HepG2 (cell line): ENCODE results near the gene SRP68. TPM values are rescaled to one million over a fixed set of nuclear protein-coding genes. Genes with fewer than 3 reads are reported as not detected.

ENCODE experiments used
- FOXA1 ChIP-seq, 2 experiments: fragments of 450-650 bp in 1 of 2; sonication (generic) in 1 of 2; formaldehyde crosslinking in 1 of 2; IDR thresholded peaks; 2 replicates each; pipeline versions ENCODE4 v1.4.0 to v1.6.1; 2016 to 2020; ENCODE audit warnings: missing genetic modification reagents in 1 of 2
- ISX ChIP-seq: sonication (generic); formaldehyde crosslinking; conservative IDR thresholded peaks from 2 replicates; pipeline ENCODE4 v1.5.0; 2020; ENCODE audit warnings: missing genetic modification reagents
- SALL2 ChIP-seq: sonication (generic); formaldehyde crosslinking; IDR thresholded peaks from 2 replicates; pipeline ENCODE4 v1.8.1; 2023; ENCODE audit warnings: mild to moderate bottlenecking, missing genetic modification reagents, inconsistent platforms
- SETDB1 ChIP-seq: sonication (generic); formaldehyde crosslinking; IDR thresholded peaks from 2 replicates; pipeline ENCODE4 v1.5.1; 2020; ENCODE audit warnings: missing genetic modification reagents, mild to moderate bottlenecking, borderline replicate concordance
- STAT5B ChIP-seq: sonication (generic); formaldehyde crosslinking; IDR thresholded peaks from 2 replicates; pipeline ENCODE4 v1.4.0; 2020; ENCODE audit warnings: missing genetic modification reagents
- YEATS4 ChIP-seq: sonication (generic); formaldehyde crosslinking; IDR thresholded peaks from 2 replicates; pipeline ENCODE4 v1.4.0; 2020; ENCODE audit warnings: missing genetic modification reagents, borderline replicate concordance
- ZNF232 ChIP-seq: sonication (generic); formaldehyde crosslinking; IDR thresholded peaks from 2 replicates; pipeline ENCODE4 v1.4.0; 2020; ENCODE audit warnings: missing genetic modification reagents, borderline replicate concordance
- ZNF30 ChIP-seq: sonication (generic); formaldehyde crosslinking; IDR thresholded peaks from 2 replicates; pipeline ENCODE4 v1.5.0; 2020; ENCODE audit warnings: mild to moderate bottlenecking, missing genetic modification reagents
- ZNF33B ChIP-seq: sonication (generic); formaldehyde crosslinking; IDR thresholded peaks from 2 replicates; pipeline ENCODE4 v1.5.1; 2020; ENCODE audit warnings: mild to moderate bottlenecking, missing genetic modification reagents
- ZNF431 ChIP-seq: sonication (generic); formaldehyde crosslinking; IDR thresholded peaks from 2 replicates; pipeline ENCODE4 v1.9.0; 2022; ENCODE audit warnings: missing genetic modification reagents, low read depth, mild to moderate bottlenecking, borderline replicate concordance
- ZNF441 ChIP-seq: sonication (generic); formaldehyde crosslinking; IDR thresholded peaks from 2 replicates; pipeline ENCODE4 v1.7.0; 2021; ENCODE audit warnings: missing genetic modification reagents, borderline replicate concordance
- ZNF543 ChIP-seq: sonication (generic); formaldehyde crosslinking; IDR thresholded peaks from 2 replicates; pipeline ENCODE4 v1.4.0; 2020; ENCODE audit warnings: mild to moderate bottlenecking, missing genetic modification reagents
- ZNF703 ChIP-seq: sonication (generic); formaldehyde crosslinking; IDR thresholded peaks from 2 replicates; pipeline ENCODE4 v1.5.1; 2020; ENCODE audit warnings: missing genetic modification reagents, mild to moderate bottlenecking, moderate library complexity, borderline replicate concordance
- polyA plus RNA-seq, 8 experiments: library from polyadenylated mRNA; depleted of rRNA in 3 of 8; stranded (reverse) in 7 of 8; unstranded in 1 of 8; fragments of >200 nt; fragmentation: Illumina TruSeq in 4 of 8; extraction: Trizol in 4 of 8; gene quantifications; 2 replicates each; pipeline versions ENCODE4 v1.2.1 to v1.2.3, GENCODE V29; 2011 to 2016; ENCODE audit warnings: low read depth in 4 of 8, missing spikeins in 1 of 8, mixed read lengths in 1 of 8; ENCODE audit not compliant: insufficient read depth in 1 of 8
- total RNA-seq, 5 experiments: library from RNA; depleted of rRNA; stranded (reverse); fragments of >200 nt; fragmentation: Illumina TruSeq; extraction: Trizol; gene quantifications; 2 replicates each; pipeline ENCODE4 v1.2.3, GENCODE V29; 2016; ENCODE audit warnings: low read depth in 1 of 5
- TF ChIP-seq, protein P1 (sequence below): sonication (generic); formaldehyde crosslinking; IDR thresholded peaks from 2 replicates; pipeline ENCODE4 v1.4.0; 2020; ENCODE audit warnings: missing genetic modification reagents, mild to moderate bottlenecking, borderline replicate concordance
- TF ChIP-seq, protein P2 (sequence below): sonication (generic); formaldehyde crosslinking; IDR thresholded peaks from 2 replicates; pipeline ENCODE4 v1.4.0; 2020; ENCODE audit warnings: low read depth, mild to moderate bottlenecking, missing genetic modification reagents
- TF ChIP-seq, protein P3 (sequence below): sonication (generic); formaldehyde crosslinking; IDR thresholded peaks from 2 replicates; pipeline ENCODE4 v1.4.0; 2020; ENCODE audit warnings: missing genetic modification reagents, low read depth, mild to moderate bottlenecking, borderline replicate concordance
- TF ChIP-seq, protein P4 (sequence below): sonication (generic); formaldehyde crosslinking; IDR thresholded peaks from 2 replicates; pipeline ENCODE4 v1.9.0; 2021; ENCODE audit warnings: missing genetic modification reagents, mild to moderate bottlenecking, borderline replicate concordance
- TF ChIP-seq, protein P5 (sequence below): sonication (generic); formaldehyde crosslinking; conservative IDR thresholded peaks from 2 replicates; pipeline ENCODE4 v1.4.0; 2020; ENCODE audit warnings: missing genetic modification reagents
- TF ChIP-seq, protein P6 (sequence below): sonication (generic); formaldehyde crosslinking; IDR thresholded peaks from 2 replicates; pipeline ENCODE4 v1.8.1; 2023; ENCODE audit warnings: mild to moderate bottlenecking, inconsistent platforms, moderate library complexity, missing genetic modification reagents, borderline replicate concordance

Gene SRP68
- total and polyA plus RNA-seq, 2 of the 13 experiments (the other 11 are each of a cell fraction or from before 2014, with no cell fraction given) = 39.8 to 74.3 TPM

DNA sequence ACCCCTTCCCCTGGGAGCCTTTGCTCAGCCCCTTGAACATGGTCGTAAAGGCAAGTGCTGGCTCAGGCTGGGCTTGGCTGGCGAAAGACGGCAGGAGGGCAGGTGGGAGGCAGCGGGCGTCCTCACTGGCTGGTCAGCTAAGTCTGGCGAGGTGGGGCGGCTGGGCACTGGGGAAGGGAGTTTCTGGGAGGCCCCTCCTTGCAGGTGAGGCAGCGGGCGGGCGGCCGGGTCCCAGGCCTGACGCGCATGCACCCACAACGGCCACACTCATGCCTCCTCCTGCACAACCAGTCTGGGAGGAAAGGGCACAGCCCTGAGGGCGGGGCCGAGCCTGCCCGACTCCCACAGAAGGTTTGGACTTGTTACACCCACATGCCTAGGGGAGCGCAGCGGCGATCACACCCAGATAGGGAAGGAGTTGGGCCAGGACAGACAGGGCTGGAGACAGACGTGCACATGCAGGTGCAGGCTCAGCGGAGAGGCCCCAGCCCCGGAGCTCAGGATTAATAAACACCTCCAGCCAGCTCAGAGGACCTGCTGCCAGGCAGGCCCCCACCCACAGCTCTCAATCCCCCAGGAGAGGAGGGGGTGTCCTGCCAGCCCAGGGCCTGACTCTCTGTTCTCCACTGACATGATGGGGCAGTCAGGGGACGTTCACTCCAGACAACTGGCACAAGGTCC is 45.0 kb downstream of the SRP68 start, which contains the start of gene EVPL (continued):
- TF ChIP-seq ZNF543 (CRISPR knock-in tag) (peak; percentile 57; the same call in 1 of the 2 replicates), FOXA1 (IDR thresholded peaks at IDR 0.05) (no peak), FOXA1 (CRISPR knock-in tag; IDR thresholded peaks at IDR 0.05) (peak; percentile 70), ZNF30 (CRISPR knock-in tag) (no peak), ISX (no peak), ZNF232 (CRISPR knock-in tag) (0 out of 2 replicates have a peak, but pooled peaks have one; percentile 64), SALL2 (peak; percentile 71; the same call in 1 of the 2 replicates), STAT5B (CRISPR knock-in tag) (no peak), ZNF441 (no peak), ZNF703 (CRISPR knock-in tag) (no peak), SETDB1 (CRISPR knock-in tag) (no peak), ZNF431 (CRISPR knock-in tag) (no peak), ZNF33B (CRISPR knock-in tag) (no peak), YEATS4 (CRISPR knock-in tag) (peak; percentile 69; the same call in 1 of the 2 replicates)
- TF ChIP-seq, protein P1, sequence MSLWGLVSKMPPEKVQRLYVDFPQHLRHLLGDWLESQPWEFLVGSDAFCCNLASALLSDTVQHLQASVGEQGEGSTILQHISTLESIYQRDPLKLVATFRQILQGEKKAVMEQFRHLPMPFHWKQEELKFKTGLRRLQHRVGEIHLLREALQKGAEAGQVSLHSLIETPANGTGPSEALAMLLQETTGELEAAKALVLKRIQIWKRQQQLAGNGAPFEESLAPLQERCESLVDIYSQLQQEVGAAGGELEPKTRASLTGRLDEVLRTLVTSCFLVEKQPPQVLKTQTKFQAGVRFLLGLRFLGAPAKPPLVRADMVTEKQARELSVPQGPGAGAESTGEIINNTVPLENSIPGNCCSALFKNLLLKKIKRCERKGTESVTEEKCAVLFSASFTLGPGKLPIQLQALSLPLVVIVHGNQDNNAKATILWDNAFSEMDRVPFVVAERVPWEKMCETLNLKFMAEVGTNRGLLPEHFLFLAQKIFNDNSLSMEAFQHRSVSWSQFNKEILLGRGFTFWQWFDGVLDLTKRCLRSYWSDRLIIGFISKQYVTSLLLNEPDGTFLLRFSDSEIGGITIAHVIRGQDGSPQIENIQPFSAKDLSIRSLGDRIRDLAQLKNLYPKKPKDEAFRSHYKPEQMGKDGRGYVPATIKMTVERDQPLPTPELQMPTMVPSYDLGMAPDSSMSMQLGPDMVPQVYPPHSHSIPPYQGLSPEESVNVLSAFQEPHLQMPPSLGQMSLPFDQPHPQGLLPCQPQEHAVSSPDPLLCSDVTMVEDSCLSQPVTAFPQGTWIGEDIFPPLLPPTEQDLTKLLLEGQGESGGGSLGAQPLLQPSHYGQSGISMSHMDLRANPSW (CRISPR knock-in tag) = peak; percentile 80; the same call in 1 of the 2 replicates
- TF ChIP-seq, protein P2, sequence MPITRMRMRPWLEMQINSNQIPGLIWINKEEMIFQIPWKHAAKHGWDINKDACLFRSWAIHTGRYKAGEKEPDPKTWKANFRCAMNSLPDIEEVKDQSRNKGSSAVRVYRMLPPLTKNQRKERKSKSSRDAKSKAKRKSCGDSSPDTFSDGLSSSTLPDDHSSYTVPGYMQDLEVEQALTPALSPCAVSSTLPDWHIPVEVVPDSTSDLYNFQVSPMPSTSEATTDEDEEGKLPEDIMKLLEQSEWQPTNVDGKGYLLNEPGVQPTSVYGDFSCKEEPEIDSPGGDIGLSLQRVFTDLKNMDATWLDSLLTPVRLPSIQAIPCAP = no peak
- TF ChIP-seq, protein P3, sequence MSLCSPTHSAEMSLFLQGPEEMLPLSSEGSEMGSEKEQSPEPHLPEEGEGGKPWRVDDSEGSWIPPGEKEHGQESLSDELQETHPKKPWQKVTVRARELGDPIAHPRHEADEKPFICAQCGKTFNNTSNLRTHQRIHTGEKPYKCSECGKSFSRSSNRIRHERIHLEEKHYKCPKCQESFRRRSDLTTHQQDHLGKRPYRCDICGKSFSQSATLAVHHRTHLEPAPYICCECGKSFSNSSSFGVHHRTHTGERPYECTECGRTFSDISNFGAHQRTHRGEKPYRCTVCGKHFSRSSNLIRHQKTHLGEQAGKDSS (CRISPR knock-in tag) = peak; percentile 80; the same call in 1 of the 2 replicates
- TF ChIP-seq, protein P4, sequence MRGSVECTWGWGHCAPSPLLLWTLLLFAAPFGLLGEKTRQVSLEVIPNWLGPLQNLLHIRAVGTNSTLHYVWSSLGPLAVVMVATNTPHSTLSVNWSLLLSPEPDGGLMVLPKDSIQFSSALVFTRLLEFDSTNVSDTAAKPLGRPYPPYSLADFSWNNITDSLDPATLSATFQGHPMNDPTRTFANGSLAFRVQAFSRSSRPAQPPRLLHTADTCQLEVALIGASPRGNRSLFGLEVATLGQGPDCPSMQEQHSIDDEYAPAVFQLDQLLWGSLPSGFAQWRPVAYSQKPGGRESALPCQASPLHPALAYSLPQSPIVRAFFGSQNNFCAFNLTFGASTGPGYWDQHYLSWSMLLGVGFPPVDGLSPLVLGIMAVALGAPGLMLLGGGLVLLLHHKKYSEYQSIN (CRISPR knock-in tag) = no peak
- TF ChIP-seq, protein P5, sequence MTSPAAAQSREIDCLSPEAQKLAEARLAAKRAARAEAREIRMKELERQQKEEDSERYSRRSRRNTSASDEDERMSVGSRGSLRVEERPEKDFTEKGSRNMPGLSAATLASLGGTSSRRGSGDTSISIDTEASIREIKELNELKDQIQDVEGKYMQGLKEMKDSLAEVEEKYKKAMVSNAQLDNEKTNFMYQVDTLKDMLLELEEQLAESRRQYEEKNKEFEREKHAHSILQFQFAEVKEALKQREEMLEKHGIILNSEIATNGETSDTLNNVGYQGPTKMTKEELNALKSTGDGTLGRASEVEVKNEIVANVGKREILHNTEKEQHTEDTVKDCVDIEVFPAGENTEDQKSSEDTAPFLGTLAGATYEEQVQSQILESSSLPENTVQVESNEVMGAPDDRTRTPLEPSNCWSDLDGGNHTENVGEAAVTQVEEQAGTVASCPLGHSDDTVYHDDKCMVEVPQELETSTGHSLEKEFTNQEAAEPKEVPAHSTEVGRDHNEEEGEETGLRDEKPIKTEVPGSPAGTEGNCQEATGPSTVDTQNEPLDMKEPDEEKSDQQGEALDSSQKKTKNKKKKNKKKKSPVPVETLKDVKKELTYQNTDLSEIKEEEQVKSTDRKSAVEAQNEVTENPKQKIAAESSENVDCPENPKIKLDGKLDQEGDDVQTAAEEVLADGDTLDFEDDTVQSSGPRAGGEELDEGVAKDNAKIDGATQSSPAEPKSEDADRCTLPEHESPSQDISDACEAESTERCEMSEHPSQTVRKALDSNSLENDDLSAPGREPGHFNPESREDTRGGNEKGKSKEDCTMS = no peak
- TF ChIP-seq, protein P6, sequence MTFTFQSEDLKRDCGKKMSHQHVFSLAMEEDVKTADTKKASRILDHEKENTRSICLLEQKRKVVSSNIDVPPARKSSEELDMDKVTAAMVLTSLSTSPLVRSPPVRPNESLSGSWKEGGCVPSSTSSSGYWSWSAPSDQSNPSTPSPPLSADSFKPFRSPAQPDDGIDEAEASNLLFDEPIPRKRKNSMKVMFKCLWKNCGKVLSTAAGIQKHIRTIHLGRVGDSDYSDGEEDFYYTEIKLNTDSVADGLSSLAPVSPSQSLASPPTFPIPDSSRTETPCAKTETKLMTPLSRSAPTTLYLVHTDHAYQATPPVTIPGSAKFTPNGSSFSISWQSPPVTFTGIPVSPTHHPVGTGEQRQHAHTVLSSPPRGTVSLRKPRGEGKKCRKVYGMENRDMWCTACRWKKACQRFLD (CRISPR knock-in tag) = 0 out of 2 replicates have a peak, but pooled peaks have one; percentile 4
